ENCODE results near the gene IFNB1.

Gene IFNB1

DNA sequence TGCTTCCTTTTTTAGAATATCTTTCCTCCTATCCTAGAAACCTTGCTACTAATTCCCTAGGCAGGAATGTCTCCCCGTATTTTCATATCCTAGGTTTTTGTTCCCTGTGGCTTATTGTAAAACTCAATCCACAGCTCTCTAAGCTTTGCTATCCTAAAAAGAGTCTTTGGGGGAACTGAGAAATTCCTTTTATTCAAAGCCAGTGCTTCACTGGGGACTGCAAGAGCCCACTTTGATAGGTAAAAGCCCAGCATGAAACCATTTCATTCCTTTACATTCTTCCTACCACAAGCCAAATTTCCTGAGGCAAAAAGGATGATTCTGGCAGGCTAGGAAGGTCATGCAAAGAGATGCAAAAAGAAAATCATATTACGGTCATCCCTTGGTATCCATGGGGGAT lies 40.5 kb downstream of the IFNB1 start:
- ChIA-PET CTCF (interaction anchor here (1.0 to 1.2 kb wide), 3 partner anchors 10 to 18 kb away, joined by 3 to 5 read pairs (median 3); no protein-coding TSS in a partner anchor), POLR2A (no interaction called here)
- DNase-seq (ENCODE audit: extremely low spot score), result no peak
- no peak for TF ChIP-seq CTCF (IDR thresholded peaks at IDR 0.05; ENCODE audit: control extremely low read depth, extremely low read depth, low read depth, missing control alignments)

DNA sequence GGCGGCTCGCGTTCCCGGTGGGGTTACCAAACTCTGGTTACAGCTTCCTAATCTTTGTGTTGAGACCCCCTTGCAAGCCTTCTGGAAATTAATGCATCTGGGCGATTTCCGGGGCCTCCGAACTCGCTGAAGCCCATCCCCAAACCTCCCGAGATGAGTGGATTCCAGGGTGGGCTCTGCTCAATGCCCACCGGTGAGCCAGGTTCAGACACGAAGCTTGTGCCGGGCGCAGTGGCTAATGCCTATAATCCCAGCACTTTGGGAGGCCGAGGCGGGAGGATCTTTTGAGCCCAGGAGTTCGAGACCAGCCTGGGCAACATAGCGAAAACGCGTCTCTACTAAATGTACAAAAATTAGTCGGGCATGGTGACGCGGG lies 45.9 kb downstream of the IFNB1 start:
- TF ChIP-seq CTCF (IDR thresholded peaks at IDR 0.05; ENCODE audit: control extremely low read depth, extremely low read depth, low read depth, missing control alignments), result no peak
- ChIA-PET POLR2A (no interaction called here), CTCF (interaction anchor here (1.3 to 1.7 kb wide), 4 partner anchors 13 to 91 kb away, joined by 3 to 13 read pairs (median 6); no protein-coding TSS in a partner anchor)
- DNase-seq (ENCODE audit: extremely low spot score), result no peak

GRCh38 chr9:21031091-21031807 lies 46.5 kb downstream of the IFNB1 start, which contains the start of gene HACD4:
TSS of gene HACD4 (minus strand) at chr9:21031640. CDS start at chr9:21031590, 50 bp downstream.
- DNase-seq (ENCODE audit: extremely low spot score), result peak; percentile 83
- ChIA-PET POLR2A (no interaction called here), CTCF (interaction anchor here (1.1 to 1.7 kb wide), 5 partner anchors 8 to 91 kb away, joined by 3 to 13 read pairs (median 5); no protein-coding TSS in a partner anchor)
- no peak for TF ChIP-seq CTCF (IDR thresholded peaks at IDR 0.05; ENCODE audit: control extremely low read depth, extremely low read depth, low read depth, missing control alignments)

GRCh38 chr9:21030389-21031035 lies 47.2 kb downstream of the IFNB1 start:
- TF ChIP-seq CTCF (IDR thresholded peaks at IDR 0.05; ENCODE audit: control extremely low read depth, extremely low read depth, low read depth, missing control alignments), result no peak
- DNase-seq (ENCODE audit: extremely low spot score), result peak; percentile 77
- CTCF ChIA-PET, result interaction anchor here (1.1 to 1.7 kb wide), 5 partner anchors 9 to 90 kb away, joined by 3 to 13 read pairs (median 5); no protein-coding TSS in a partner anchor
- POLR2A ChIA-PET, result no interaction called here

GRCh38 chr9:21029661-21030060 lies 48.1 kb downstream of the IFNB1 start:
- DNase-seq (ENCODE audit: extremely low spot score), result no peak
- ChIA-PET POLR2A (no interaction called here), CTCF (interaction anchor here (1.1 kb wide), 1 partner anchor 10 kb away, joined by 5 read pairs; no protein-coding TSS in a partner anchor)
- no peak for TF ChIP-seq CTCF (IDR thresholded peaks at IDR 0.05; ENCODE audit: control extremely low read depth, extremely low read depth, low read depth, missing control alignments)

DNA sequence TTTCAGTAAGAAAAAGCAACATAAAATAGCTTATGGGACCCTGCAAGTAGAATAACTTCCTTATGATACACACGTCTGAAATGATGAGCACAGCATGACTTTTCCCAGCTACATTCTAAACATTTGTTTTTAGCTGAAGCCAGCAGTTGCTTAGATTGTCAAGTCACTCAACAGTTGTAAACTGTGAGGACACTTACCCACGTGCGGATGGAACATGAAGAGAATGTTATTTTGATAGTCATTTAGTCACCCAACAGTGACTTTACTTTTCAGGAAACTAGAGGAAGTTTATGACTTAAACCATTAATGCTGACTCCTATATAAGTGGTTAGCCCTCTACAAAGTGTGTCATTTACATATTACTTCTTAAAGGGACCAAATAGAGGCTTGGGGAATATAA lies 49.3 kb downstream of the IFNB1 start:
- CTCF ChIA-PET, result interaction anchor here (0.7 to 2.2 kb wide), 4 partner anchors 10 to 404 kb away, joined by 3 to 9 read pairs (median 4); no protein-coding TSS in a partner anchor
- TF ChIP-seq CTCF (IDR thresholded peaks at IDR 0.05; ENCODE audit: control extremely low read depth, extremely low read depth, low read depth, missing control alignments), result no peak
- DNase-seq (ENCODE audit: extremely low spot score), result no peak
- POLR2A ChIA-PET, result no interaction called here

Measured in GM10248 (cell line).